GM12872 (cell line): Measurements from ENCODE around the gene ADSS1.
A peak's percentile ranks its signal among the peaks of the same experiment; 100 is the strongest.

ENCODE experiments used
- CTCF ChIP-seq: IDR thresholded peaks from 3 replicates; pipeline ENCODE4 v1.5.1; 2011; ENCODE audit warnings: low read depth, mild to moderate bottlenecking, low read length, moderate library complexity; ENCODE audit not compliant: insufficient read depth

ADSS1 gene

GRCh38 chr14:104747876-104748275 lies 23.8 kb downstream of the ADSS1 start:
- TF ChIP-seq CTCF, result no peak

GRCh38 chr14:104749111-104749649 lies 25.2 kb downstream of the ADSS1 start:
- 0 out of 3 replicates have a peak, but pooled peaks have one; percentile 1 for TF ChIP-seq CTCF

- TF ChIP-seq CTCF, result no peak
Measured at GRCh38 chr14:104750056-104750752, 26.2 kb downstream of the ADSS1 start.

- TF ChIP-seq CTCF, result peak; percentile 38; the same call in 1 of the 3 replicates
Measured at GRCh38 chr14:104751539-104752422, 27.8 kb downstream of the ADSS1 start.

GRCh38 chr14:104752423-104752734 lies 28.4 kb downstream of the ADSS1 start:
- TF ChIP-seq CTCF, result no peak

GRCh38 chr14:104752735-104753527 lies 28.9 kb downstream of the ADSS1 start, which contains the start of gene SIVA1:
Gene SIVA1, plus strand, starts transcription at chr14:104753147. Its CDS starts 55 bp downstream, at chr14:104753202.
- no peak for TF ChIP-seq CTCF
